DMS 273 (cell line): ENCODE data around the gene ACOT9.
A peak's percentile ranks its signal among the peaks of the same experiment; 100 is the strongest.
"Not testable (repeated sequence)": the region's sequence is repeated elsewhere in the genome, so short reads cannot be mapped to it uniquely, and the experiment has no call there.

Source experiments
- DNase-seq: peaks from one replicate; lab custom pipeline; 2025; ENCODE audit not compliant: unreplicated experiment; lab: John Stamatoyannopoulos, UW

The ACOT9 gene

DNA sequence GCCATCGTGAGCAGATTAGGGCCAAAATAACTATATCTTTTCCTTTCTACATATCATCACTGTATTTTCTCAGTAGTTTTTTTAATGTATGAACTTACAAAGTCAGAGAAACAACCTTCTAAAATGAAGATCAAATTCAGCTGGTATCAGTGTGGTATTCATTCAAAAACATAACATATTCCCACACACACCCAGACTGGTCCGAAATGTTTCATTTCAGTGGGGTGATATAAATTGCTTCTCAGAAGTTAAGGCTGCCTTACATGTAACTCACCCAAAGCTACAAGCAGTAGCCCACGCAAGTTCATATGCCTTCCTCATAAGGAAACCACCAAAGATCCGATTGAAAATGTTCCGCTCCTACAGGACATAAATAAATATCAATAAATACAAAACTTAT is 37.8 kb downstream of the ACOT9 start:
- DNase-seq = no peak

- no peak for DNase-seq
Observed at GRCh38 chrX:23704673-23705206, 38.3 kb downstream of the ACOT9 start.

GRCh38 chrX:23699636-23700194 is 43.4 kb downstream of the ACOT9 start:
- no peak for DNase-seq

- peak; percentile 85 for DNase-seq
Observed at GRCh38 chrX:23694606-23695005, 48.5 kb downstream of the ACOT9 start.

- no peak for DNase-seq
Observed at GRCh38 chrX:23692166-23692565, 50.9 kb downstream of the ACOT9 start.

DNA sequence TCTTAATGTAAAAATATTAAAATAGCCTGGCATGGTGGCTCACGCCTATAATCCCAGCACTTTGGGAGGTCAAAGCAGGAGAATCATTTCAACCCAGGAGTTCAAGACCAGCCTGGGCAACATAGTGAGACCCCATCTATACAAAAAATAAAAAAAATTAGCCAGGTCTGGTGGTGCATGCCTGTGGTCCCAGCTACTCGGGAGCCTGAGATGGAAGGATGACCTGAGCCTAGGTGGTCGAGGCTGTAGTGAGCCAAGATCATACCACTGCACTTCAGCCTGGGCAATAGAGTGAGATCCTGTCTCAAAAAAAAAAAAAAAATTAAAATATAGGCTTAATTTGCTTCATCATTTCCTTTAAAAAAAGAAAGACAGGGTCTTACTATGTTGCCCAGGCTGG is 66.6 kb downstream of the ACOT9 start:
- DNase-seq = not testable (repeated sequence)

DNA sequence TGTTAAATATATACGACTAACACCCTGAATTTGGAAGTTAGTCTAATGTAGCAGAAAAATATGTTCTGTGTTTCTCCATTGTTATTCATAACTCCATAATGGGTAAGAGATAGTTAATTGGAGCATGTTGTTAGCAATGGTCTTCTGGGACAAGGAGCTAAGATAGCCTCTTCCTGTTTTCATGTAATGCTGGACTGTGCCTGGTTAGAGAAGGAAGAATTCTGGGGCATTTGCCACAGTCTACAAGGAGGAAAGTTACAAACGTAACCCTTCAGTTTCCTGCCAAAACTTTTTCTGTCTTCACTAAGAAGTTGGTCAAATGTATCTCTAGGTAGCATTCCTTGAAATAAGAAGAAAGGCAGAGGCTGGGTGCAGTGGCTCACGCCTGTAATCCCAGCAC is 70.0 kb downstream of the ACOT9 start:
- no peak for DNase-seq

DNA sequence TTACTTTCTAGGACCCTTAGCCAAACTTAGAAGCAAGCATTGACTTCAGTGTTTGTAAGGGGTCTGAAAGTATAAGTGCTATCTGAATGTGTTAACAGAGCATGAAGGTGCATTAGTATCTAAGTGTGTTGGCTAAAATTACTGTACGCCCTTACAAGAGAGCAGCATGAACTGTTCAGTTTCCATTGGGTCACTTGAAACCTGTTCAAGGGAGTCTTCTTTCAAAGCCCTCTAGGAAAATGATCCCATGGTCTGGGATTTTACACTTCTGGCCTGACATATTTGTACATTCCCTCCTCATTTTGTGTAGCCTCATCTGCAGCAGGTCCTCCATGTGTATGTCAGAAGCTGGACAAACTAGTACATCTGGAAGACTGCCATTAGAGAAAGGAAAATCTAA is 72.5 kb downstream of the ACOT9 start:
- no peak for DNase-seq

GRCh38 chrX:23668335-23668734 is 74.7 kb downstream of the ACOT9 start:
- DNase-seq = no peak

GRCh38 chrX:23667239-23668177 is 75.6 kb downstream of the ACOT9 start, which contains the start of gene PRDX4:
TSS of gene PRDX4 (plus strand) at chrX:23667493. CDS start at chrX:23667571, 78 bp downstream.
- DNase-seq = peak; percentile 95

DNA sequence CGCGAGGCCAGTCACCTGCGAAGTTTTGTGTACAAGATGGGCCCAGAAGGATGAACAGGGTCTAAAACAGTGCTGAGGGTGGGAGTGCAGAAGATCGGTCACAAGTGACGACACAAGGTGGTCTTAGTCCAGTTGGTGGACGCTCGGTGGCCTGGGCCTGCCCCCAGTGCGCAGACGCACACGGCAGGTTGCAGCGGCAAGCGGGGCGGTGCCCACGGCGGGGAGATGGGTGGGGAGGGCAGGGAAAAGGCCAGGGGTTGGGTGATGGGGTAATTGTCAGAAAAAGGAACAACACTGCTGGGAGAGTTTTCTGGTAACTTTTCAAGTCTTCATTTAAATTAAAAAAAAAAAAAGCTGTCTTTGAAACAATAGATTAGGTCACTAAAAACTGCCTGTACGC is 76.8 kb downstream of the ACOT9 start:
- DNase-seq = no peak

GRCh38 chrX:23664496-23664895 is 78.6 kb downstream of the ACOT9 start:
- no peak for DNase-seq

GRCh38 chrX:23662853-23663252 is 80.2 kb downstream of the ACOT9 start:
- no peak for DNase-seq

DNA sequence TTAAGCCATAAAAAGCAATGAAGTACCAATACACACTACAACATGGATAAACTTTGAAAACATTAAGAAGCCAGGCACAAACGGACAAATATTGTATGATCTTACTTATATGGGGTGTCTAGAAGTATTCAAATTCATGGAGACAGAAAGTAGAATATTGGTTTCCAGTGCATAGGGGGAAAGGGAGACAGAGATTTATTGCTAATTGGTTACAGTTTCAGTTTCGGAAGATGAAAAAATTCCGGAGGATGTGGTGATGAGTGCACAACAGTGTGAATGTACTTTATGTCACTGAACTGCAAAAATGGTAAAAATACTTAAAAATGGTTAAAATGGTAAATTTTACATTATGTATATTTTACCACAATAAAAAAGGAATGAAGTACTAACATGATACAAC is 80.9 kb downstream of the ACOT9 start:
- DNase-seq = no peak

- peak; percentile 68 for DNase-seq
Observed at GRCh38 chrX:23661671-23662070, 81.4 kb downstream of the ACOT9 start.

DNA sequence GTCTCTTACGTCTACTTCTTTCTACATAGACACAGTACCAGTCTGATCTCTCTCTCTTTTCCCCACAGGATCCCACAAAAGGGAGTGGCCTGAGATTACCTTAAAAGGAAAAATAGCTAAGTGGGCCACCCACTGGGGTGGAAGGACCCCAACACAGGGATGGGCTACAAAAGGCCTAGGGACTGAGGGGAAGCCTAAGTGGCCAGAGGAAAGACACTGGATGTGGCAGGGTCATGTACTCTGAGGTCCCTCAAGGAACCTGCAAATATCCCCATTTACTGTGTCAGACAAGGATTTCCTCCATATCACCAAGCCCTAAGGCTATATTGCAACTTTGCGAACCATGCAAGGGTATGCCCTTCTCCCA is 82.3 kb downstream of the ACOT9 start:
- no peak for DNase-seq

DNA sequence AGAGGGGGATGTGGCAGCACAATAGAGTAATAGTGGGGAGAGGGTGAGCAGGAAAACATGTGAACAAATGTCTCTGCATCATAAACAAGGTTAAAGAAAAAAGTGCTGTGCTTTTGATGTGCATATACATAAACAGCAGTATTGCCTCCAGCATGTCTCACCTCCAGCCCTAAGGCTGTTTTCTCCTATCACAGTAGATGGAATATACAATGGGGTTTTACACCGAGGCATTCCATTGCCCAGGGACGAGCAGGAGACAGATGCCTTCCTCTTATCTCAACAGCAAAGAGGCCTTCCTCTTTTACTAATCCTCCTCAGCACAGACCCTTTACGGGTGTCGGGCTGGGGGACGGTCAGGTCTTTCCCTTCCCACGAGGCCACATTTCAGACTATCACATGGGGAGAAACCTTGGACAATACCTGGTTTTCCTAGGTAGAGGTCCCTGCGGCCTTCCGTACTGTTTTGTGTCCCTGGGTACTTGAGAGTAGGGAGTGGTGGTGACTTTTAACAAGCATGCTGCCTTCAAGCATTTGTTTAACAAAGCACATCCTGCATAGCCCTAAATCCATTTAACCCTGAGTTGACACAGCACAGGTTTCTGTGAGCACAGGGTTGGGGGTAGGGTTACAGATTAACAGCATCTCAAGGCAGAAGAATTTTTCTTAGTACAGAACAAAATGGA is 82.9 kb downstream of the ACOT9 start:
- DNase-seq = not testable (repeated sequence)

DNA sequence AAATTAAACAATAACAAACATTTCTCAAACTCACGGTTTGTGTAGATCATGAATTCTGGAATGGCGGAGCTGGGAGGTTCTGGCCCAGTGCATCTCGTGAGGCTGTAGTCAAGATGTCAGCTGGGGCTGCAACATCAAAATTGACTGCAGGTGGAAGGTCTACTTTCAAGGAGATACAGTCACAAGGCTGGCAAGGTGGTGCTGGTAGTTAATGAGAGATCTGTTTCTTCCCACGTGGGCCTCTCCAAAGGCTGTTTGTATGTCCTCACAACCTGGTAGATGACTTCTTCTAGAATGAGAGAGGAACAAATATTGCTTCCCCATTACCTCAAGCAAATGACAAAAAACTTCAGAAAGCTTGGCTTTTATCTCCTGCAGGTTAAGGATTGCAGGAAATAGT is 83.7 kb downstream of the ACOT9 start:
- DNase-seq = no peak

GRCh38 chrX:23656684-23657083 is 86.4 kb downstream of the ACOT9 start:
- no peak for DNase-seq

DNA sequence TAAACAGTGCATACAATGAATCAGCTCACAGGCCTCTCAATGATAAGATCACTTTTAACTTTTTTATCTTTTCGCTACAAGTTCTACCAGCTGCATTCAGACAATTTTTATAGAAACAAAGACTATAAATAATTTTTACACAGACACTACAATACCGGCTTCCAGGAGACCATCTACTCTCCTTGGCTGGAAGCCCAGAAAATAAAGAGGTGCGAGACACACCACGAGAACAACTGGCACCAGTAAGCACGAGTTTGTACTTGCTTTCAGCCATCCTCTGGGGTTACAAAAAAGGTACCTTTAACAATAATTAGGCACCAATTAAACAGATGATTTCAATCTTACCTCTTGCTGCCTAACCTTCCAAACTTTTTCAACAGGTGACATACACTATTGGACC is 87.0 kb downstream of the ACOT9 start:
- DNase-seq = peak; percentile 44
